GM18868 (cell line): Measurements from ENCODE around the gene TTL.
"Not testable (repeated sequence)": the region's sequence is repeated elsewhere in the genome, so short reads cannot be mapped to it uniquely, and the experiment has no call there.

Source experiments
- ATAC-seq: cut with Tn5 transposase; IDR thresholded peaks from one replicate; pipeline ENCODE4 v1.9.1; 2021; ENCODE audit warnings: mild to moderate bottlenecking, moderate library complexity; ENCODE audit not compliant: unreplicated experiment

The TTL gene

DNA sequence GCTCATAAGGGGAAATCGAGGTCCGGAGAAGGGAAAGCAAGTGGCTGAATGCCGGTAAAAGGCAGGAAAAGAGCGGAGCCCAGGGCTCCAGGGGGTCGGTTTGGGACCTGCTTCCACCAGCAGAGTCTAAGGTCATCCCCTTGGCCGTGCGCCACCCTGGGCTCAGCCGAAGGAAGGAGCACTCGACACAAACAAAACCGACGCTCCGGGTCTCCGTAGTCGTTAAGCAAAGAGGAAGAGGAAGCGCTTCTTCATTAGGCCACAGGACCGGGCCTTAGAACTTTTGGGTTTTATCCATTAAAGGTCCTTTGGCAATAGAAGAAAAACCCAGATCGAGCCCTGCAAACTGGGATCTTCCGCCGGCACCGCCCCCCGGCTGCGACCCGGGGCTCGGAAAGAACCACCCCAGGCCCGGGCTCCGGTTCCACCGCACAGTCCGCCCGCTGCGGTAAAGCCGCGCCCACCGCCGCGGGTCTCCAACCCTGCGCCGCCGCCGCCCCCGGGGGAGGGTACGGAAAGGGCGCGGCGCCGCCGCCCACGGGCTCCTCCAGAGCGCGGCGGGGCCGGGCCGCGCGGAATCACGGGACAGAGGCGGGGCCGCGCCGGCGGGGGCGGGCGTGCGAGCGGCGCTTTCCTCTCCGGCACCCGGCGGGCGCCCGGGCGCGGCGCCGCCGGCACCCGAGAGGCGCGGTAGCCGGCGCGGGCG lies at the start of gene TTL:
Gene TTL (plus strand): TSS at position 629 of the 706 bp plus-strand sequence. CDS start 189 bp downstream, outside the sequence.
- peak; percentile 77 for ATAC-seq

DNA sequence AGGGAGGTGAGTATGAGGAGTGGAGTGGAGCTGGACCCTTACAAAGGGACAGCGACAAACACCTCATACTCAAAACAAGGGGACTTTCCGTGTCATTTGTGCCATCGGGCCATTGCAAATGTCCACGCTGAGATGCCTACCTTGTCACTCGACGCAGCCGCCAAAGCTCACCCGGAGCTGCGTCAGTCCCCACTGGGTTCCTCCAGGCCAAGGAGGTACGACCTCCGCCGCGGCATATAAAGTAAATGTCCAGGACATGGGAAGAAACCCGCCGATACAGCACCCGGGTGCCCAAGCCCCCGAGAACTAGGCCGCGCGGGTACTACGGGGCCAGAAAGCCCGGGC lies 49.6 kb upstream of the TTL start:
- not testable (repeated sequence) for ATAC-seq

DNA sequence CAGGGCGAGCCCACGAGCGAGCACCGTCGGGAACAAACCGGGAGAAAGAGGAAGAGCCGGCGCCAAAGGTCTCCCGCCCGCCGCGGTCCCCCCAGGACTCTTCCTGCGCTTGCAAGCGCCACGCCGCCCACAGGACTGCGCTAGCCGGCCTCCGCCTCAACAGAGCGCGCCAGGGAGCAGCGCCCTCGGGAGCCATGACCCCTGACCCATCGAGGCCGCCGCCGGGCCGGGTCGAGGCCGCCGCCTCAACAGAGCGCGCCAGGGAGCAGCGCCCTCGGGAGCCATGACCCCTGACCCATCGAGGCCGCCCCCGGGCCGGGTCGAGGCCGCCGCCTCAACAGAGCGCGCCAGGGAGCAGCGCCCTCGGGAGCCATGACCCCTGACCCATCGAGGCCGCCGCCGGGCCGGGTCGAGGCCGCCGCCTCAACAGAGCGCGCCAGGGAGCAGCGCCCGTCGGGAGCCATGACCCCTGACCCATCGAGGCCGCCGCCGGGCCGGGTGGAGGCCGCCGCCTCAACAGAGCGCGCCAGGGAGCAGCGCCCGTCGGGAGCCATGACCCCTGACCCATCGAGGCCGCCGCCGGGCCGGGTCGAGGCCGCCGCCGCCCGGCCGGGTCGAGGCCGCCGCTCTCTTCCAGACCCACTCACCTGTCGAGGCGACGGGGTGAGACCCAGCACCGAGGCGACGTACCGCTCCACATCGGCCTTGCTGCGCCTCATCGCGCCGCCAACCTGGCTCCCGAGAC lies 49.0 kb upstream of the TTL start:
- ATAC-seq = not testable (repeated sequence)

DNA sequence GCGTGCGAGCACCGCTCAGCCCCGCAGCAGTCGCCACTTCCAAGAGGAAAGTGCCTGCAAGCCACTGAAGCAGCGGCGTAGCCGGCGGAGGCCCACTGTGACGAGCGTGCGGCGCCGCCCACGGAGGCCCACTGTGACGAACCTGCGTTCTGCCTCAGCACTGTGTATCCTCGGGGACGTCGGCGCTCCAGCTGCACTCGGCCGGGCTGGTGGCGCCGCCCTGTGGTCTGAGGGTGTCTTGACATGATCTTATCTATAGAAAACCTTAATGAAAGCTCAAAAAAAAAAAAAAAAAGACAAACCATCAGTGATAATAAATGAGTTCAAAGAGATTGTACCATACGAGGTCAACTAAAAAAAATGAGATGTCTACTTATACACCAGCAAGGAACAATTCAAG lies 48.5 kb upstream of the TTL start, which contains the start of gene RGPD8:
Gene RGPD8 (minus strand): TSS at position 166 of the 400 bp plus-strand sequence. CDS start 192 bp downstream, outside the sequence.
- peak; percentile 100 for ATAC-seq

DNA sequence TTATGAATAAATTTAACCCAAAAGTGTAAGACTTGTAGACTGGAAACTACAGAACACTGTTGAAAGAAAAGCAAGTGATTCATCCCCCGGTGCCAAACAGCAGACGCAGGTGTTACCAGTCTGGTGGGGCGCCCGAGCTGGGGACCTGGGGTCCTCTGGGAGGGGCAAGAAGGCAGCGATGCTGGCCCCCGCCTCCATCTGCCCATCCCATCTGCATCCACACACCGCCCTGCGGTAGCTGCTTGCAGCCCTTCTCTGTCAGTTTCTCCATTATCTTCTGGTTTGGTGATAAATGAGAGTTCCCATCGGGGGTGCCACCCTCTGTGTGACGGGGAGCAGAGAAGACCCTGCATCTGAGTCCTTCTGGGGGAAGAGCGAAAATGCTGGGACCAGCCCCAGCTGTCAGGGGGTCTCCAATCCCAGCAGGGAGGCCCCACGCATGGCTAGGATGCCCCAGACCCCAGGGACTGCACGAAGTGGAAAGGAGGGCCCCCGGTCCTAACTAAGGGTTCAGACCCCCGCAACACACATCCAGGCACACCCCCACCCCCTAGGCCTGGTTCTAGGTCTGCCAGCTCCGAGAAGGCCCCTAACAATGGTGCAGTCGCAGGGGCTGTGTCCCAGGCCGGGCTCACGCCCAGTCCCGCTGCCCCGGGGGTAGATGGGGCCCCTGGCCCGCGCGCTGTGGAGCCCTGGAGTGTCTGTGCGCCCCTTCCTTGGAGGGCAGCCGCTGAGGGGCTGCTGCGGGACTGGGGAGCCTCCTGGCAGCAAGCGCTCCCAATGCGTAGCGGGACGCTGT lies 47.8 kb upstream of the TTL start:
- no peak for ATAC-seq

DNA sequence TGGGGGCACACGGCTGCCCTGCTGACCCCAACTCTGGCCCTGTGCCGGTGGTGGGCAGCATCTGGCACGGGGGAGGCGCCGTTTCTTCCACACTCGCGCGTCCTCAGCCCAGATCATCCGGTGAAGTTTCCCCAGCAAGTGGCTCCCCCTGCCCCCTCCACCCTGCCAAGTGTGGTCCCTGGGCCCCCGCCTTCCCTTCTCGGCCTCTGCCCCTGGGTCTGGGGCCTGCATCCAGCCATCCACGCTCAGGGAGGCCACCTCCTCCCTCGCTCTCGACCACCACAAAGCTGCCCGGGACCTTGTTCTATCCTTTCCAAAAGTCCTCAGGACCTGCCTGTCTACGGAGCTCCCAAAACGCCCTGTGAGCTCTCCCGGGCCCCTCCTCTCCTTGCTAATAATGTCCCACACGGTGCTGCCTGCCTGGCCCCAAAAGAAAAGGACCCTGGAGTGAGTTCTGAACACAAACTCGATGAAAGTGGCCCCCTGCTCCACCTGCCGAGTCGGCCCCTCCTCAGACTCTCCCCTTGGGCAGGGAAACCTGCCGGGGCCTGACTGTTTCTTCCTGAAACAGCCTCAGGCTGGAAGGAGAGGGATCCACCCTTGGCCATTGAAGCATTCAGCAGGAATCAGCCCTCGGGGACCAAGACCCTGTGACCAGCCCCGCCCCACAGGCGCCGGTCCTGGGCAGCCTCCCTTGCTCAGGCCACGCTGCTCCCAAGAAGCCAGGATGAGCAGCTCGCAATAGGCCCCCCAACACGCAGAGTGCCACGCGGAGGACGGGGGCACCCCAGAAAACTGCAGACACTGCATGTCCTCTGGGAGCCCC lies 46.9 kb upstream of the TTL start:
- ATAC-seq = not testable (repeated sequence)

DNA sequence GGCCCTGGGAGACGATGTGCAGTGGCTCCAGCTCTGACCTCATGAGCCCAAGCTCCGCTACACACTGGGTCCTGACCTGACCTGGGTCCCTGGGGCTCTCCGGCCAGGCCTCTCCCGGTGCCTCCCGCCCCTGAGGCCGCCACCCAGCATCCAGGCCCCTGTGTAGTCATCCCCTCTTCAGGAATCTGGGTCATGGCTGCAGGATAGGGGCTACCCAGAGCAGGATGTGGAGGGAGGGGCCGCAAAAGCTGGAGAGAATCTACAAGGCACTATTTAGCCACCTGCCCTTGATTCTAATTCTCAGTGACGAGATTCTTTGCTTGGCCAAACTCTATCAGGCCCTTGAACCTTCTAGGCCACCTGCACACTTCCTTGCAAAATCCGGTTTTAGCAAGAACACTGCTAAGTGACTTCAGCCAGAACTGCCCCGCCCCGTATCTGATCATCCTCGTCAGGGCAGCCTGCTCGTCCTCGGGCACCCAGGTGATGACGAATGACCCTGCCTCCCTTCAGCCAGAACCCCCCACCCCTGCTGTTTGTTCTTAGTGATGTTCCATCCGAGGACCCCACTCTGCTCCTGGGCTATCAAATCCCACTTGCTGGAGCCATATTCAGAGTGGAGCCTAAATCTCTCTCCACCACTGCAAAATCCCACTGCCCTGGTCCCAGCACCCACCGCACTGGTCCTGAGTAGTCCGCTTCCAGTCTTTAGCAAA lies 46.1 kb upstream of the TTL start:
- ATAC-seq = not testable (repeated sequence)

DNA sequence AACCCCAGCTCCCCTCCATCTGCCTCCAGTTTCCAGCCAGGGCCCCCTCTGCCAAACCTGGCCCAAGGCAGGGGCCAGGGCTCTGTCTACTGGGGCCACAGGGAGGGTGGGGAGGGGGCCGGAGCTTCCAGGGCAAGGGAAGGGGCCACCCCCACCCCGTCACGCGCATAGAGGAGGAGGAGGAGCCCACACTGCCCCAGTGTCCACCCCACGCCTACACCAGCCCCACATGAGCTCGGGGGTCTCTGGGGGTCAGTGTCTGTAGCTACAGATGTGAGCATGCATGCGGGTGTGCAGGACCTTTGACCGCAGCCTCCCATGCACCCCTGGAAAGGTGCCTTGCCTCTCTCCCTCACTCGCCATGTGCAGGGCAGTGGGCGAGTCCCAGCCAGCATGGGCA lies 45.0 kb upstream of the TTL start:
- not testable (repeated sequence) for ATAC-seq

DNA sequence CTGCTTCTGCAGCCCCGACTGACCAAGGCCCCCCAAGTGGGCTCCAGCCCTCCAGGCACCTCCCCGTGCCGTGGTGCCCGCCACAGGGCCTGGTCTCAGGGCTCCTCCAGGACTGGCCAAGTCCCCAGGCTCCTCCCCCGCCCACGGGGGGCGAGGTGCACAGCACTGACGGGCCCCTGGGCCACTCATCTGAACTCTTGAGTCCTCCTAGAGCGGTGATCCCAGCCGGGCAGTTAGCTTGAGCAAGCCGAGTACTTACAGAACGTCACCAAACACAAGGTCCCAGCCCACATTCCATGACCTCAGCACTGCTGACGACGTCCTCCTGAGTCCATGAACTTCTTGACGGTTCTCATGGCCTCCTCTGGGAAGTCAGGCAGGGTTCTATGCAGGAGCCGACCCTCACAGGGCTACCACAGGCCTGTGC lies 44.5 kb upstream of the TTL start:
- ATAC-seq = not testable (repeated sequence)

DNA sequence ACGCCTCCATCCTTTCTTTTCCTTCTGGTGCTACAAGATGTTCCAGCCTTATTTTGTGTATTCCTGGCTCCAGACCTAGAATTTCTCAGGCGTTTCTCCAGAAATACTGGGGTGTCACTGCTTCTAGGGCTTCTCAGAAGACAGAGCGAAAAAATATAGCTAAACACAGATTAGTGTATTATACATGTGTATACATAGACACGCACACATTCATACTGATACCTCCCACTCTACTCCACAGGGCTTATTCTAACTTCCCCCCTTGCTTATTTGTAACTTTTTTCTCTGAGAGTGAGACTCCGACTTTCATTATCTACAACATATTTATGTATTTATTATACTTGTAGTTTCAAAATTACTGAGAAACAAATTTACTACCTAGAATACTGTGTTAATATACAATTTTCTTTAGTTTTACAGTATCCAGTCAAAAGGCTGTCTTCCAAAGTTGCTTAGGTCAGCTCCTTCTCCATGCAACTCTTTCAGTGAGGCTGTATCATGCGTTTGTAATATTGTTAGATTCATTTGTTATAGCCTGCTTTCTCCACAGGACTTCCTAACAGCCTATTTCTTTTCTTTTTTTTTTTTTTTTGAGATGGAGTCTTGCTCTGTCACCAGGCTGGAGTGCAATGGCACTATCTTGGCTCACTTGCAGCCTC lies 43.2 kb upstream of the TTL start:
- ATAC-seq = not testable (repeated sequence)

DNA sequence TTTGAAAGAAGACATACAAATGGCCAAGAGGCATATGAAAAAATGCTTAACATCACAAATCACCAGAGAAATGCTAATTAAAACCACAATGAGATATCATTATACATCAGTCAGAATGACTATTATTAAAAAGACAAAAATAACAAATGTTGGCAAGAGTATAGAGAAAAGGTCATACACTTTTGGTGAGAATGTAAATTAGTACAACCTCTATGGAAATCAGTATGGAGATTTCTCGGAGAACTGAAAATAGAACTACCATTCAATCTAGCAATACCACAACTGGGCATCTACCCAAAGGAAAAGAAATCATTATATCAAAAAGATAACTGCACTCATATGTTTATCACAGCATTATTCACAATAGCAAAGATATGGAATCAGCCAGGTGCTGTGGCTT lies 37.7 kb upstream of the TTL start:
- ATAC-seq = not testable (repeated sequence)

DNA sequence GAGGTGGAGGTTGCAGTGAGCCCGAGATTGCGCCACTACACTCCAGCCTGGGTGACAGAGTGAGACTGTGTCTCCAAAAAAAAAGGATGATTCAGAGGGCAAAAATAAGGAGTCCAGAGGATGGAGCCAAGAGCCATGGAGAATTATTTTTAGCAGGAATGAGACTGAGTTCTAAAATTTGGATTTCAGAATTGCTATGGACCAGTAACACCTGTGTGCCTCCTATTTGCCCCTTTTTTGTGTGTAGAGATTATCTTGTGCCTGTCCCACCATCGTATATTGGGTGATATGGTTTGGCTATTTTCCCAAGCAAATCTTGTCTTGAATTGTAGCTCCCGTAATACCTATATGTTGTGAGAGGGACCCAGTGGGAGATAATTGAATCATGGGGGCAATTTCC lies 32.1 kb upstream of the TTL start:
- ATAC-seq = no peak

DNA sequence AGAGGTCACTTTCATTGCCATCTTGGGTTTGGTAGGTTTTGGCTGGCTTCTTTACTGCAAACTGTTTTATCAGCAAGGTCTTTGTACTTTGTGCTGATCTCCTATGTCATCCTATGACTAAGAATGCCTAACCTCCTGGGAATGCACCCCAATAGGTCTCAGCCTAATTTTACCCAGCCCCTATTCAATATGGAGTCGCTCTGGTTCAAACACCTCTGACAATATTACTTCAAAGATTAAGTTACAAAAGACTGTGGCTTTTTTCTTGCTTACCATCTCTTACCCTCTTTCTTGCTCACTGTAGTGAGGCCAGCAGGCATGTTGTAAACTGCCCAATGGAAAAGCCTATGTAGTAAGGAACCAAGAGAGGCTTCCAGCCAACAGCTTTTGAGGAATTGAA lies 30.6 kb upstream of the TTL start:
- no peak for ATAC-seq

DNA sequence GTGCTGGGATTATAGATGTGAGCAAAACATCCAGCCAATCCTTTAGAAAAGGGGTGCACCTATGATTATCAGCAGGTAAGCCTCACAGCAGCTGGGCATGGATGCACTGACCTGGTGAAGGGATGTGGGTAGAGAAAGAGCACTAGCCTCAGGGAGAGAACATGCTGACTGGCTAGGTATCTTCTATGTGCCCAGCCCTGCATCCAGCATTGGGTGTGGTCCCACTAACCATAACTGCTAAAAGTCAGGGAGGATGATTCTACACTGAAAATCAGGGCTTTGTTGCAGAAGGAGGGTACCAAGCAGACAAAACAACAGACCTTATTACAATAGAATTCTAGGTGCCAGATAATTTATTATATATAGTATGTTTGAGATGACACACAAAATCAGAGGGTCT lies 27.4 kb upstream of the TTL start:
- ATAC-seq = no peak

DNA sequence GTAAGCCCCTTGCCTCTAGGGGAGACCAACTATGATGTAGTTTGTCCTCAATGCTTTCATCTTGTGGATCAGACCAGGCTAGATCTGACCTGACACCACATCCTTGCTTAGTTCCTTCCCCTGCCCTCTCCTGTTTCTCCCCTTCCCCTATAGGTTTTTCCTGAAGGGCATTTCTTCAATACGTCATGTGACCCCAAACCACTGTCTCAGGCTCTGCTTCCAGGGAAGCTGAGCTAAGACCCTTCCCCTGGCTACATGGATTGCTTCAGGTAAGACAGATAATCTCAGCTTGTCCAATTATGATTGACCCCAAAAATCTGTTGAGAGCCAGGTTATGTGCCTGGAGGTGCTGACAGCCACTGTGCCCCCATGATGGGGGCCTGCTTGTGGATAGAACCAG lies 22.6 kb upstream of the TTL start:
- no peak for ATAC-seq

DNA sequence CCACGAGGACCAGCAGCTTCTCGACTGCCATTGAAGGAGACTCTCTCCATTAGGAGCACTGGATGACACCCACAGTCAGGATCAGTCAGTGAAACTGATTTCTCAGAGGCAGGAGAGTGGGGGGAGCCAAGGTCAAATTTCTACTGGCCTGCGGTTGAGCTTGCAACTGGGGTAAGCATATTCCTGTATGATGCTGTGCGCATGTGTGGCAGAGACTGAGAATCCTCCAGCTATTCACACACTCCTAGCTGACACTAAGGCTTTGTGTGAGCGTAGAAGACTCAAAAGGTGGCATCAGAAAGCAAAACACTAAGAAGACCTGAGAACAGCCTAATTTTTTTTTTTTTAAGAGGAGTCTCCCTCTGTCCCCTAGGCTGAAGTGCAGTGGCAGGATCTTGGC lies 19.8 kb upstream of the TTL start:
- ATAC-seq = no peak

DNA sequence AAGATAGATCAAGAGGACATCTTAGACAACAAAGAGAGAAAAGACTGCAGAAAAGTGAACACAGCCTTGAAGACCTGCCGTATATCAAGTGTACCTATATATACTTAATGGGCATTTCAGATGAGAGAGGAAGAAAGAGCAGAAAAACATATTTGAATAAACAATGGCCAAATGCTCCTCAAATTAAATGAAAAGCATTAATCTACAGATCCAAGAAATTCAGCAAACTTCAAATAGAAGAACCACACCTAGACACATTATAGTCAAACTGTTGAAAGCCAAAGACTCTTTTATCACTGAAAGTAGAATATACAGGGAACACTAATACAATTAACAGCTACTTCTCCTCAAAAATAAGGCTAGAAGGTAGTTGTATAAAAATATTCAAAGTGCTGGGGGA lies 18.7 kb upstream of the TTL start:
- no peak for ATAC-seq

DNA sequence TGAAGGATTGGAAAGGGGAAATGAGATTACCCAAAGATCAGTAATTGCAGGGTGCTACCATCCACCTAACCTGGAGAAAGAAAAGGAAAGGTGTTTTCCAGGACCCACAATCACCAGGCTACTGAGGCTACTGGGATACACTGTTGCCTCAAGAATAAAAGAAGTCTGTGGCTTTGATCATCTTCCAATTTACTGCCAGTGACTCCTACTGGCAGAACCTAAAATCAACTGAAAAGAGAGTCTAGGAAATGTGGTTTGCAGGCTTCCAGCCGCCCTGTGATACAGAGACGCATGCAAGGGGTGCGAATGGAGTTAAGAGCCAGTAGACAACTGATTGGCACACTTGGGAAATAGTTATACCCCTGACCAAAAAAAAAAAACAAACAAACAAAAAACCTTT lies 16.6 kb upstream of the TTL start:
- no peak for ATAC-seq

DNA sequence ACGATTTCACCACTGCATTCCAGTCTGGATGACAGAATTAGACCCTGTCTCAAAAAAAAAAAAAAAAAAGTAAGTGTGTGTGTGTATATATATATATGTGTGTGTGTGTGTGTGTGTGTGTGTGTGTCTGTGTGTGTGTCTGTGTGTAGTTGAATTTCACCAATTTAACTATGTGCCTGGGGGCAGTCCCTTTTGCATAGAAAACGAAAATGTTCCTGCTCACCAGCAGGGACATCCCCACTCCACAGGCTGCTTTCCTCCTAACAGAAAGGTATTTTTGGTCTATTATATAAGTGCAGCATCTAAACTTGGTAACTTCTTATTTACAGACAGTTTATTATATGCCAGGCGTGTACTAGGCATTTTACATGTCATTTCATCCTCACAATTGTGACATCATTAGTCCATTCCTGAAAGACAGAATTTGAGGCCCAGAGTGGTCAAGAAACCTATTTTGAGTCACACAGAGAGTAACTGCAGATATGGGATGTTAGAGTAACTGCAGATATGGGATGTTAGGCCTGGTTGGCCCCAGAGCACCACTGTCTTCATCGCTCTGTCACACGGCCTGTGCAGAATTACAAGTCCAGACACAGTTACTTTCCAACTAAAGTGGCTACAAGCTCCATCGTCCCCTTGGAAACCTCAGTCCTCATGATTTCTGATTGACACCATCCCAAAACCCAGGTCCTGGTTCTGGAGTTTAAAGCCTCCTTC lies 9.3 kb upstream of the TTL start:
- no peak for ATAC-seq
